Stimulated activated memory B cell treated with anti-CD40 and anti-IgM and Interleukin-4, amounts not matched to agents 10 μg/mL and 1 μg/mL and 100 μg/mL, for 72 hours (primary cell): ENCODE results near the gene PRKACB.
A peak's percentile ranks its signal among the peaks of the same experiment; 100 is the strongest.
"Not testable (repeated sequence)": the region's sequence is repeated elsewhere in the genome, so short reads cannot be mapped to it uniquely, and the experiment has no call there.

Experiments
- ATAC-seq: fragments of 150-1000 bp; cut with Tn5 transposase; 2 replicates; pipeline ENCODE4 v1.10.0; 2021
- H3K27ac Mint-ChIP-seq: one replicate; pipeline ENCODE4 v1.8.0; 2022; ENCODE audit warnings: mild to moderate bottlenecking, mixed read lengths
- H3K27me3 Mint-ChIP-seq: one replicate; pipeline ENCODE4 v1.8.0; 2022; ENCODE audit warnings: mixed read lengths
- H3K36me3 Mint-ChIP-seq: one replicate; pipeline ENCODE4 v1.8.0; 2022; ENCODE audit warnings: mixed read lengths
- H3K4me1 Mint-ChIP-seq: one replicate; pipeline ENCODE4 v1.8.0; 2022; ENCODE audit warnings: mixed read lengths
- H3K4me3 Mint-ChIP-seq: one replicate; pipeline ENCODE4 v1.8.0; 2022; ENCODE audit warnings: mild to moderate bottlenecking, moderate library complexity, mixed read lengths
- H3K9me3 Mint-ChIP-seq: one replicate; pipeline ENCODE4 v1.8.0; 2022; ENCODE audit warnings: mixed read lengths

Gene PRKACB

GRCh38 chr1:84143796-84144565, at the start of gene PRKACB:
Gene PRKACB, plus strand, starts transcription at chr1:84144271. Its CDS starts 91 bp downstream, at chr1:84144362.
- peak within 1 kb of the TSS; percentile 96 for H3K27ac Mint-ChIP-seq
- no peaks in the 10 kb centered on the region for H3K27me3 Mint-ChIP-seq
- H3K4me1 Mint-ChIP-seq = peaks cover 35% of the 10 kb centered on the region
- H3K9me3 Mint-ChIP-seq = no peaks in the 10 kb centered on the region
- no peaks in the 10 kb centered on the region for H3K36me3 Mint-ChIP-seq
- H3K4me3 Mint-ChIP-seq = peak within 1 kb of the TSS; percentile 89
- peak; percentile 92 for ATAC-seq

- ATAC-seq = no peak
- no peak overlapping the region for H3K27ac Mint-ChIP-seq
- H3K36me3 Mint-ChIP-seq = peaks cover 6% of the 10 kb centered on the region
- no peaks in the 10 kb centered on the region for H3K27me3 Mint-ChIP-seq
- H3K9me3 Mint-ChIP-seq = no peaks in the 10 kb centered on the region
- no peak overlapping the region for H3K4me3 Mint-ChIP-seq
- H3K4me1 Mint-ChIP-seq = peaks cover 9% of the 10 kb centered on the region
Observed at GRCh38 chr1:84095308-84095707, 48.8 kb upstream of the PRKACB start.

- Mint-ChIP-seq H3K36me3 (peaks cover 6% of the 10 kb centered on the region), H3K9me3 (no peaks in the 10 kb centered on the region), H3K4me1 (peaks cover under 1% of the 10 kb centered on the region), H3K27ac (no peak overlapping the region), H3K27me3 (no peaks in the 10 kb centered on the region), H3K4me3 (no peak overlapping the region)
- no peak for ATAC-seq
Observed at GRCh38 chr1:84096176-84096575, 47.9 kb upstream of the PRKACB start.

- Mint-ChIP-seq H3K27me3 (no peaks in the 10 kb centered on the region), H3K9me3 (no peaks in the 10 kb centered on the region), H3K4me1 (peaks cover 6% of the 10 kb centered on the region), H3K27ac (no peak overlapping the region), H3K36me3 (no peaks in the 10 kb centered on the region), H3K4me3 (no peak overlapping the region)
- no peak for ATAC-seq
Observed at GRCh38 chr1:84101204-84101603, 42.9 kb upstream of the PRKACB start.

- Mint-ChIP-seq H3K4me1 (peaks cover 6% of the 10 kb centered on the region), H3K27me3 (no peaks in the 10 kb centered on the region), H3K36me3 (peaks cover 6% of the 10 kb centered on the region), H3K27ac (no peak overlapping the region), H3K9me3 (peaks cover 3% of the 10 kb centered on the region), H3K4me3 (no peak overlapping the region)
- ATAC-seq = no peak
Observed at GRCh38 chr1:84103197-84103992, 40.7 kb upstream of the PRKACB start.

- not testable (repeated sequence) for H3K27me3 Mint-ChIP-seq, H3K36me3 Mint-ChIP-seq, H3K4me3 Mint-ChIP-seq, H3K9me3 Mint-ChIP-seq, ATAC-seq, H3K27ac Mint-ChIP-seq
- H3K4me1 Mint-ChIP-seq = peaks cover 13% of the 10 kb centered on the region
Observed at GRCh38 chr1:84107538-84107937, 36.5 kb upstream of the PRKACB start.

- no peak overlapping the region for H3K27ac Mint-ChIP-seq
- peaks cover 3% of the 10 kb centered on the region for H3K9me3 Mint-ChIP-seq
- H3K4me3 Mint-ChIP-seq = no peak overlapping the region
- H3K27me3 Mint-ChIP-seq = no peaks in the 10 kb centered on the region
- ATAC-seq = no peak
- peaks cover 12% of the 10 kb centered on the region for H3K4me1 Mint-ChIP-seq
- peaks cover 6% of the 10 kb centered on the region for H3K36me3 Mint-ChIP-seq
Observed at GRCh38 chr1:84107955-84108354, 36.1 kb upstream of the PRKACB start.

GRCh38 chr1:84108900-84109578, 35.0 kb upstream of the PRKACB start:
- H3K27ac Mint-ChIP-seq = no peak overlapping the region

GRCh38 chr1:84110629-84111028, 33.4 kb upstream of the PRKACB start:
- peaks cover 3% of the 10 kb centered on the region for H3K9me3 Mint-ChIP-seq
- ATAC-seq = no peak
- H3K4me3 Mint-ChIP-seq = no peak overlapping the region
- peaks cover 7% of the 10 kb centered on the region for H3K4me1 Mint-ChIP-seq
- H3K36me3 Mint-ChIP-seq = peaks cover 6% of the 10 kb centered on the region
- no peaks in the 10 kb centered on the region for H3K27me3 Mint-ChIP-seq
- H3K27ac Mint-ChIP-seq = no peak overlapping the region

More at GRCh38 chr1:84108900-84109578, 35.0 kb upstream of the PRKACB start:
- H3K4me1 Mint-ChIP-seq = peaks cover 7% of the 10 kb centered on the region
- ATAC-seq = no peak
- H3K27me3 Mint-ChIP-seq = no peaks in the 10 kb centered on the region
- H3K9me3 Mint-ChIP-seq = peaks cover 3% of the 10 kb centered on the region
- H3K36me3 Mint-ChIP-seq = peaks cover 6% of the 10 kb centered on the region
- H3K4me3 Mint-ChIP-seq = no peak overlapping the region

- no peak for ATAC-seq
- Mint-ChIP-seq H3K9me3 (no peaks in the 10 kb centered on the region), H3K4me1 (peaks cover 14% of the 10 kb centered on the region), H3K27ac (no peak overlapping the region), H3K27me3 (no peaks in the 10 kb centered on the region), H3K4me3 (no peak overlapping the region), H3K36me3 (no peaks in the 10 kb centered on the region)
Observed at GRCh38 chr1:84116558-84116957, 27.5 kb upstream of the PRKACB start.

GRCh38 chr1:84117868-84118267, 26.2 kb upstream of the PRKACB start:
- ATAC-seq = no peak
- Mint-ChIP-seq H3K4me3 (no peak overlapping the region), H3K4me1 (peaks cover 22% of the 10 kb centered on the region), H3K36me3 (no peaks in the 10 kb centered on the region), H3K27ac (no peak overlapping the region), H3K27me3 (no peaks in the 10 kb centered on the region), H3K9me3 (no peaks in the 10 kb centered on the region)

GRCh38 chr1:84121360-84121759, 22.7 kb upstream of the PRKACB start:
- H3K9me3 Mint-ChIP-seq = no peaks in the 10 kb centered on the region
- H3K27ac Mint-ChIP-seq = peak overlapping the region; percentile 19
- H3K36me3 Mint-ChIP-seq = no peaks in the 10 kb centered on the region
- H3K27me3 Mint-ChIP-seq = no peaks in the 10 kb centered on the region
- peaks cover 20% of the 10 kb centered on the region for H3K4me1 Mint-ChIP-seq
- ATAC-seq = no peak
- H3K4me3 Mint-ChIP-seq = no peak overlapping the region

- Mint-ChIP-seq H3K4me1 (peaks cover 11% of the 10 kb centered on the region), H3K36me3 (no peaks in the 10 kb centered on the region), H3K27me3 (no peaks in the 10 kb centered on the region), H3K4me3 (no peak overlapping the region), H3K9me3 (no peaks in the 10 kb centered on the region), H3K27ac (no peak overlapping the region)
- ATAC-seq = no peak
Observed at GRCh38 chr1:84122780-84123382, 21.2 kb upstream of the PRKACB start.

- H3K27me3 Mint-ChIP-seq = no peaks in the 10 kb centered on the region
- H3K4me1 Mint-ChIP-seq = peaks cover 5% of the 10 kb centered on the region
- no peak overlapping the region for H3K27ac Mint-ChIP-seq
- no peak for ATAC-seq
- no peak overlapping the region for H3K4me3 Mint-ChIP-seq
- H3K36me3 Mint-ChIP-seq = no peaks in the 10 kb centered on the region
- no peaks in the 10 kb centered on the region for H3K9me3 Mint-ChIP-seq
Observed at GRCh38 chr1:84133479-84133878, 10.6 kb upstream of the PRKACB start.

- no peaks in the 10 kb centered on the region for H3K36me3 Mint-ChIP-seq
- H3K27ac Mint-ChIP-seq = no peak overlapping the region
- no peaks in the 10 kb centered on the region for H3K27me3 Mint-ChIP-seq
- H3K4me1 Mint-ChIP-seq = peaks cover 5% of the 10 kb centered on the region
- H3K4me3 Mint-ChIP-seq = no peak overlapping the region
- no peaks in the 10 kb centered on the region for H3K9me3 Mint-ChIP-seq
- ATAC-seq = no peak
Observed at GRCh38 chr1:84135341-84135740, 8.7 kb upstream of the PRKACB start.
